NCI-H1048 (cell line): Measurements from ENCODE around the gene KCNIP3.
"Not testable (repeated sequence)": the region's sequence is repeated elsewhere in the genome, so short reads cannot be mapped to it uniquely, and the experiment has no call there.

Experiments used
- DNase-seq: peaks from one replicate; lab custom pipeline; 2025; lab: John Stamatoyannopoulos, UW

KCNIP3 gene

GRCh38 chr2:95415138-95415537 is 118.0 kb downstream of the KCNIP3 start:
- not testable (repeated sequence) for DNase-seq

GRCh38 chr2:95415561-95415960 is 118.4 kb downstream of the KCNIP3 start:
- DNase-seq: not testable (repeated sequence)

GRCh38 chr2:95427196-95427867 is 130.2 kb downstream of the KCNIP3 start:
- not testable (repeated sequence) for DNase-seq

GRCh38 chr2:95429748-95430467 is 132.8 kb downstream of the KCNIP3 start:
- DNase-seq: not testable (repeated sequence)

GRCh38 chr2:95433373-95433772 is 136.2 kb downstream of the KCNIP3 start:
- not testable (repeated sequence) for DNase-seq

GRCh38 chr2:95433973-95434372 is 136.8 kb downstream of the KCNIP3 start:
- not testable (repeated sequence) for DNase-seq

GRCh38 chr2:95434507-95435076 is 137.4 kb downstream of the KCNIP3 start:
- not testable (repeated sequence) for DNase-seq

GRCh38 chr2:95435162-95435871 is 138.2 kb downstream of the KCNIP3 start:
- DNase-seq: not testable (repeated sequence)
